GM21367 (cell line): Measurements from ENCODE around the gene ATG2A.

Experiments
- ATAC-seq: cut with Tn5 transposase; IDR thresholded peaks from one replicate; pipeline ENCODE4 v1.9.1; 2021; ENCODE audit not compliant: unreplicated experiment

ATG2A gene

DNA sequence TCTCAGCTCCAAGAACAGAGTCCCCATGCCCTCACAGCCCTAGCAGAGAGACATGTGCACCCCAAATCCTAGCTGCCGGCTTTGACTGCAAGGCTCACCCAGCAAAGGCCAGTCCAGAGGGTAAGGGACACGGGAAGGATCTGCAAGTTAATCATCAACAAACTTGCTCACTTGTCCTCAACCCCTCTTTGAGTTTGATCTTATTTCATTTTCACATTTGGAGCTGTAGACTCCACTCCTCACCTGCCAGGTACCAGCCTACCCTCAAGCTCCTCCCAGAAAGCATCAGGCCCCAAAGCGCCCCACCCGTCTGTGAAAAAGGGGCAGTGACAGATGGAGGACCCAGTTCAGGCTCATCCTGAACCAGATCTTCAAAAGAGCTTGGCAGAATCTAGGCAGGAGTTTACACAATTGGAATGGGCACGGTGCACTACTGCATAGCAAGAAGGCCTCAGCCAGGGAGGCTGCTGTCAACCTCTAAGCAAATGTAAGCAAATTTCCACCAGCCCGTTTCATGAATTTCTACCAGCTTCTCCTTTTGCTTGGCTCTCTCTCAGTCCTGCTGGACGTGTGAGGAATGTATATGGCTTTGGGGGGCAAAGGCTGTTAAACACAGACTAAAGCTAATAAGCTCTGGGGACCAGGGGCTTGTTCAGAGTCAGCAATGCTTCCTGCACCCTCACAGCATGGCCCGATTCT lies 44.1 kb downstream of the ATG2A start:
- no peak for ATAC-seq

DNA sequence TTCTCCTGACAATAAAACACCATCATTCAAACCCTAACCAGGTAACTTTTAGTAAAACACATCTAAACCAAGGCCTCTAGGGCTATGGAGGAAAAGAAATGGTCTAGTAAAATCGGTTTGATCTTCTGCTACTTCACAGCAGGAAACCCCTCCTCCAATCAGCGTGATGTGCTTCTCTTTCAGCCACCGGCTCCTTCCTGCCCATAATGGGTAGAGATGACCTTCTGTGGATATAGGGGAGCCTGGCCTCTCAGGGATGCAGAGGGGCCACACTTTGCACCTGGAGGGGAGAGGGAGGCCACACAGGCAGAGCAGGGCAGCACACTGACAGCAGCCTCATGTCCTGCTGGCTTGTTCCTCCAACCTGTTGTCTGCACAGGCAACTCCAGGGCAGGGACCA lies 45.5 kb downstream of the ATG2A start:
- no peak for ATAC-seq

DNA sequence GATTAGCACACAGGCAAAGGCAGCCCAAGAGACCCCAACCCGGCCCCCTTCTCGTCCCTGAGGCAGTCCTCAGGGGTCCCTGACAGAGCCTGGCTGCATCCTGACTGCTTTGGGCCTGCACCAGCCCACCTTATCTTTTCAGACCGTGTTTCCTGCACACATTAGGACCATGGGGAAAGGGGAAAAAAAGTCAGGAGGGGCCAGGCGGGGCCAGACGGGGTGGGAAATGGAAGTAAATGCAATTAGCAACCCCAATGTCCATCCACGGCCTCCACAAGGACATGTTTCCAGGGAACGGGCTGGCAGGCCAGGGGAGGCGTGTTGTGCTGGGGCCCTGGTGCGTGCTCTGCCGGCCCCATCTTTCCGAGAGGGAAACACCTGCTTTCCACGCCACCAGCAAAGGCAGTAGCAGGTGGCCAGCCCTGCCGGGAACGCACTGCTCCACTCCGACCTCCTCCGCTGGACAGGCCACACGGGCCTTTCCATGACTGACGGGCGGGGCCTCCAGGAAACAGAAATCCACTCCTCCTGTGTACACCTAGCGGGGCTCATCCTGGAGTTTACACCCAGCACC lies 46.0 kb downstream of the ATG2A start:
- no peak for ATAC-seq

DNA sequence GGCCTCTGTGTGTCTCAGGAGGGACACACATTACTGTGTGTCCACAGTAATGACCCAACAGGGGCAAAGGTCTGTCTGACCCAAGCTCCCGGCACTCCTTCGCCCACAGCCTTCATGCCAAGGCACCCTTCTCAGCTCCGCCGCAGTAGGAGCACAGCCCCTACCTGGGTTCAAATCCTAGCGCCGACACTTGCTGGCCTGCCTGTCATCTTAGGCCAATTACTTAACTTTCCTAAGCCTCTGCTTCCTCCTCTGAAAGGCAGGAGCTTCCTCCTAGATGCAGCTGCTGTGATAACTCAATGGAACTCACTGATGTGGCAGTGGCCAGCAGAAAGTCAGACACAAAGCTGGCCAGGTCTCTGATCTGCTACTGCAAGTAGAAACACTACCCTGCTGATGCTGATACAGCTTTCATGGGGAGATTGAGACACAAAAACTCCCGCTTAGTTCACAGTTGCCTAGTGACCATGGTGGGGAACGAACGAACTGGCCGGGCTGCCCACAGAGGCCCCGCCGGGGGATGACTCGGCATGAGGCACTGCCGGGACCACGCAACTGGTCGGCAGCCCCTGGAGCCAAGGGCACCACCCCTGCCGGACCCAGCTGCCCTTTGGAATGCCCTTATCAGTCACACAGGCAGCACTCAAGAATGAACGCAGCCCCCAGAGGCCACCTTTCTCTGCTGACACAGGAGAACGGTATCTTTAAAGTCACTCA lies 46.7 kb downstream of the ATG2A start:
- ATAC-seq = no peak

DNA sequence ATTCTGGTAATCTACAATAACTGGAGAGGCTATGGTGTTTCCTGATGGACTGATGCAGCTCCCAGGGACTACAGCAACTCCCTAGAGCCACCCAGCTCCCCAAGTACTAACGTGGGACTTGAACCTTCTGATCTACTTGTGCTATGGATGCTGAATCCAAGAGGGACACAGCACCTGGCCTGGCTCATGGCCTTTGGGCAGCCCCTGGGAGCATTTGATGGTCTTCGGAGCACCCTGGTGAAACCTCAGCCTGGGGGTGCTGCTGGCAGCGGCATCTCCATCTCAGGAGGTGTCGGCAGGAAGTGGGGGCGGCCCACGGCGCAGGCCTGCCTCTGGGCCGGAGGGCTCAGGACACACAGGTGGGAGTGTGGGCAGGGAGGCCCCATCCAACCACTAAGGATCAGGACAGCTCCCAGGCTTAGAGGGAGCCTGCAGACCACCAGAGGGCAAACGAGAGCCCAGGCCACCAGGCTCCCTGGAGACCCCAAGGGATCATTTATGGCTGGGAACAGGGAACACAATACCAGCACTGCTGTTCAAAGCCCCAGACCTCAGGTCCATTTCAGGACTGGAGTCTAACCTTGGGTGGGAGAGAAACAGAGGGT lies 47.3 kb downstream of the ATG2A start:
- no peak for ATAC-seq

DNA sequence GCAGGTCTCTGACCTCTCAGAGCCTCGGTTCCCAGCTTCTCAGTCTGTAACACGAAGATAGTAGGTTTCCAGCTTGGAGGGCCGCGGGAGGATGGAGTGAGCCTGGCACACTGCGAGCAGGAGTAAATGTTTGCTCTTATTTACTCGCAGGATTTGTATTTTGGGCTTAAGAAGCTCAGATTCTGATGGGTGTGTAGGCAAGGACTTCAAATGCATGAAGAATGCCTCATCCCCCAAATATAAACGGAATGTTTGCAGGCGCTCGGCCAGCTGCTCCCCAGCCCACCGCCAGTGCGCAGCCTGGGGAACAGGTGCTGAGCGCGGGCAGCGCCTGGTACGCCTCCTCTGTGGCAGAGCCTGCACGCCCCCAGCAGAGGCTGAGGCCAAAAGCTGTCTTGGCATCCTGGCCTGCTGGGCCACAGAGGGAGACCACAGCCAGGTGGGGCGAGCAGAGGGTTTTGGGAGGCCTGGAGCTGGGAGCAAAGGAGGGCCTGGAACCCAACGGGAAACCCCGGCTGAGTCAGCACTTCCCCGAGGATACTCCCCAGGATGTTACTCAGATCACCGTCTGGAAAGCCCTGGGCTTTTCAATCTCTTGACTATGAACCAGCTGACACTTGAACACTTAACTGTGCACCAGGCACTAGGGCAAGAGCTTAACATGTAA lies 48.0 kb downstream of the ATG2A start:
- no peak for ATAC-seq

DNA sequence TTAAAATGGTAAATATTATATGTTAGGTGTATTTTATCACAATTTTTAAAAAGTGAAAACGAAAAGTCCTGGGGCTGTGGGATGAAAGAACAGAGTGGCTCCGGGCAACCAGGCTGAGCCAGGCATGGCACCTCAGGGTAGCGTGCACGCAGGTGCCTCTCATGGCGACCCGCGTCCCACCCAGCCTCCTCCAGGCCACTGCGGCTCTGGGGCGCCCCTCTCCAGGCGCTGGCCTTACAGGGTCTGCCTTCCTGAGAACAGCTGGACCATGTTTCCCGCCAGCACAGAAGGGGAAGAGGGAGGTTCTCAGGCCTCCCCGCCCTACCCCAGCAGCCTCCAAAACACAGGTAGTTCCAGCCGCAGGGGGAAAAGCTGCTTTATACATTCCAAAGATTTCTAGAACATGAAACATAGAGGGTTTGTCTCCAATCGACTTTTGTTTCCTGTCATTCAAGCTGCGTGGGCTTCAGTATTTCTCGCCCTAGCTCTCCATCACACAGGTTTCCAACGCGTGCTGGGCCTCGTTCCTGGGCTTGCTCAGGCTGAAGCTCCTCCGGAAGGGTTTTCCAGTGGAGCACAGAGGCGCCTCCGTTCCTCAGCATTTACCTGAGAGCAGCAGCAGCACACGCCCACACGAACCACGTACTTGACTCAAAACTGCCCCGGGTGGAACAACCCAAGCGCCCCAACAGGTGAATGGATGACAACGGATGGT lies 49.1 kb downstream of the ATG2A start:
- no peak for ATAC-seq

- ATAC-seq = no peak
Measured at GRCh38 chr11:64866173-64866491, 50.9 kb downstream of the ATG2A start.

GRCh38 chr11:64865286-64866172 lies 51.5 kb downstream of the ATG2A start:
- ATAC-seq = no peak

GRCh38 chr11:64864473-64865285 lies 52.3 kb downstream of the ATG2A start:
- ATAC-seq = no peak

DNA sequence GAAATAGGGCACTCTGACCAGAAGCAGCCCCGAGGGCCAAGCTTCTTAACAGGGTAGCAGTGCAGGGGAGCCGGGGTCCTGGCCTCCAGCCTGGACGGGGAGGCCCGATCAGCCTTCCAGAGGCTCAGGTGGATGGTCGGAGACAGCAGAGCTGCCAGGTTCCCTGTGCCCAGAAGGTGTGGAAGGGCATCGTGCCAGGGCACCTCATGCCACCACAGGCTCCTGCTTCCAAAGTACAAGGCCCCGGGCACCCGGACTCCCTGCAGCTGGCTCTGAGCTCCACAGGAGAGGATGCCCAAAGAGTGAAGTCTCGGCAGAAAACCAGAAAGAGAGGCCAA lies 52.9 kb downstream of the ATG2A start:
- no peak for ATAC-seq

- ATAC-seq = no peak
Measured at GRCh38 chr11:64863391-64864060, 53.5 kb downstream of the ATG2A start.

- ATAC-seq = no peak
Measured at GRCh38 chr11:64862987-64863390, 54.0 kb downstream of the ATG2A start.

GRCh38 chr11:64861227-64861975 lies 55.6 kb downstream of the ATG2A start:
- no peak for ATAC-seq

GRCh38 chr11:64859542-64860414 lies 57.2 kb downstream of the ATG2A start:
- ATAC-seq = peak; percentile 58

DNA sequence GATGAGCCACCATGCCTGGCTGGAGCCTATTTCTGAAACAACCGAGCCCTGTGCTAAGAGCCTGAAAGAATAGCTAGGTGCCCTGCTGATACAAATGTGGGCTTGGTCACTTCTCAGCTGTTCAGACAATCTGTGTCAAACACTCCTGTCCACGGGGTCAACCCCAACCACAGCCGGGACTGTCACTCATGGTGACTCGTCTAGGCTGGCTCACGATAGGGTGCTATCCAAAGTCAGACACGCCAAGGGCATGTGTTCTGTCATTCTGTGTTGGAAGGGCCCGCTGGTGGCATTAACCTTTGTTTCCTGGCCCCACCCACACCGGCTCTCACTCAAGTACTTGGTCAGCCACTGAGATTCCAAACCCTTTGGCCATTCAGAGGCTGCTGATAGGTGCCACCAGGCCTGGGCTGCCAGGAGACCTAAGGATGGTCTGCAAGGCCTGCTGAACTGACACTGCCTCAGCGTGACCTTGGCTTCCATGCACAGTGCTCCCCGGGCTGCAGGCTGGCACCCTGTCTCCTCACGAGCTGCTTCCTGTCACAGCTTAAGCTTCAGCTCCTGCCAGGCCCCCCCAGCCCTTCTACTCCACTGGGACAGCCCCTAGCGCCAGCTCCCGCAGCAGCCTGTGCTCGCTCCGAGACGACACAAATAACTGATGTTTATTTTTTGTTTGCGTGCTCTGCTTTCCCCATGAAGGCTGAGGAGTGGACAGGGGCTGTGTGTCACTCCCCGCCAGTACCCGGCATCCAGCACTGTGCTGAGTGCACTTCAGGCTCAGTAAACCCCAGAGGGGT lies 58.3 kb downstream of the ATG2A start:
- ATAC-seq = no peak
